ENCODE results near the gene CDK14.
"Not testable (repeated sequence)": the region's sequence is repeated elsewhere in the genome, so short reads cannot be mapped to it uniquely, and the experiment has no call there.

GRCh38 chr7:90757565-90757950 lies 161.4 kb downstream of the CDK14 start:
- TF ChIP-seq POLR2AphosphoS5, POLR2A (IDR thresholded peaks at IDR 0.05; ENCODE audit: low read depth, low read length): not testable (repeated sequence)
